Hepatocyte (in vitro differentiated cells): ENCODE data around the gene GPR156.

Experiments used
- EZH2 ChIP-seq: fragments of 200-600 bp; sonication (generic); IDR thresholded peaks from 2 replicates; pipeline ENCODE4 v1.6.1; 2016; ENCODE audit warnings: antibody characterized with exemption, mild to moderate bottlenecking, borderline replicate concordance
- EZH2phosphoT487 ChIP-seq: fragments of 200-600 bp; sonication (generic); IDR thresholded peaks from one replicate; pipeline ENCODE4 v1.6.1; 2018; ENCODE audit warnings: antibody characterized with exemption, mild to moderate bottlenecking, low read depth, moderate library complexity; ENCODE audit not compliant: unreplicated experiment, severe bottlenecking
- TF ChIP-seq, protein P1 (sequence below): fragments of 200-600 bp; sonication (generic); IDR thresholded peaks from 2 replicates; pipeline ENCODE4 v1.5.1; 2016; ENCODE audit warnings: antibody characterized with exemption, mild to moderate bottlenecking; ENCODE audit not compliant: poor library complexity

DNA sequence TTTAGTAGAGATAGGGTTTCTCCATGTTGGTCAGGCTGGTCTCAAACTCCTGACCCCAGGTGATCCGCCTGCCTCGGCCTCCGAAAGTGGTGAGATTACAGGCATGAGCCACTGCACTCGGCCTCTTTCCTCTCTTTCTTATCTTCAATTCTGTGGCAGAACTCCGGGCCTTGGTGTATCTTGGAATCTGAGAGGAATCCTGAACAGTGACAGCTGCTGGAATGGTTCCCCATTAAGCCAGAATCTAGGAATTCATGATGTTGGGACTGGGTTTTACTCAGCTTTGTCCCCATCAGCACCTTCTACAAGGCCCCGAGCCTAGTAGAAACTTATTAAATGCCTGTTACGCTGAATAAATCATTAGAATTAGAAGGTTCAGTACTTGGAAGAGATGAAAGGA is 81.4 kb downstream of the GPR156 start:
- TF ChIP-seq, protein P1, sequence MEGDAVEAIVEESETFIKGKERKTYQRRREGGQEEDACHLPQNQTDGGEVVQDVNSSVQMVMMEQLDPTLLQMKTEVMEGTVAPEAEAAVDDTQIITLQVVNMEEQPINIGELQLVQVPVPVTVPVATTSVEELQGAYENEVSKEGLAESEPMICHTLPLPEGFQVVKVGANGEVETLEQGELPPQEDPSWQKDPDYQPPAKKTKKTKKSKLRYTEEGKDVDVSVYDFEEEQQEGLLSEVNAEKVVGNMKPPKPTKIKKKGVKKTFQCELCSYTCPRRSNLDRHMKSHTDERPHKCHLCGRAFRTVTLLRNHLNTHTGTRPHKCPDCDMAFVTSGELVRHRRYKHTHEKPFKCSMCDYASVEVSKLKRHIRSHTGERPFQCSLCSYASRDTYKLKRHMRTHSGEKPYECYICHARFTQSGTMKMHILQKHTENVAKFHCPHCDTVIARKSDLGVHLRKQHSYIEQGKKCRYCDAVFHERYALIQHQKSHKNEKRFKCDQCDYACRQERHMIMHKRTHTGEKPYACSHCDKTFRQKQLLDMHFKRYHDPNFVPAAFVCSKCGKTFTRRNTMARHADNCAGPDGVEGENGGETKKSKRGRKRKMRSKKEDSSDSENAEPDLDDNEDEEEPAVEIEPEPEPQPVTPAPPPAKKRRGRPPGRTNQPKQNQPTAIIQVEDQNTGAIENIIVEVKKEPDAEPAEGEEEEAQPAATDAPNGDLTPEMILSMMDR, result no peak
- TF ChIP-seq EZH2, result no peak
- TF ChIP-seq EZH2phosphoT487, result no peak
